ENCODE results near the gene PRICKLE4. TPM values are rescaled to one million over a fixed set of nuclear protein-coding genes. Genes with fewer than 3 reads are reported as not detected.
A peak's percentile ranks its signal among the peaks of the same experiment; 100 is the strongest.

PRICKLE4 gene
- total and polyA plus RNA-seq, 2 of the 8 experiments (the other 6 are each of a cell fraction or from before 2014, with no cell fraction given), result 0.32 to 1.4 TPM

- Histone ChIP-seq H3K79me1 (ENCODE audit: low read depth, low read length) (no peaks in the 10 kb centered on the region), H2AK5ac (ENCODE audit: low read depth, low read length) (no peak overlapping the region), H3K23ac (ENCODE audit: insufficient read length) (no peak overlapping the region), H4K5ac (ENCODE audit: insufficient read length, low read depth, low read length) (no peak overlapping the region), H3K9ac (replicated peaks in 1 of 4; ENCODE audit: extremely low read depth in 1 of 4, low read depth in 3 of 4, low read length in 3 of 4) (no peak overlapping the region), H3K56ac (replicated peaks; ENCODE audit: insufficient read length, low read depth, low read length) (no peak overlapping the region), H3K27ac (ENCODE audit: low read depth, low read length) (no peak overlapping the region), H4K91ac (replicated peaks; ENCODE audit: insufficient read length, low read length) (peak overlapping the region; percentile 33), H4K8ac (ENCODE audit: extremely low read depth, insufficient read depth, low read length) (no peak overlapping the region; the same call in 1 of the 2 replicates), H3K9me3 (ENCODE audit: insufficient read depth in 2 of 2, low read depth in 1 of 2, low read length in 1 of 2) (no peaks in the 10 kb centered on the region), H3K4me1 (replicated peaks in 1 of 4; ENCODE audit: control insufficient read depth in 3 of 4, insufficient read depth in 4 of 4, low read length in 3 of 4) (no peaks in the 10 kb centered on the region; a peak in 1 of 7 replicates), H3K14ac (ENCODE audit: insufficient read length) (no peak overlapping the region), H2AFZ (ENCODE audit: low read length) (no peak overlapping the region), H3K27me3 (replicated peaks in 1 of 4; ENCODE audit: control insufficient read depth in 3 of 4, extremely low read depth in 1 of 4, insufficient read depth in 3 of 4, low read length in 3 of 4) (no peaks in the 10 kb centered on the region), H2BK12ac (ENCODE audit: low read depth, low read length) (no peak overlapping the region), H3K18ac (ENCODE audit: extremely low read depth, low read length) (no peak overlapping the region; the same call in 1 of the 2 replicates), H3K36me3 (ENCODE audit: control insufficient read depth in 2 of 4, insufficient read depth in 4 of 4, low read length in 3 of 4) (peaks cover 0 to 7% (median 4%) of the 10 kb centered on the region in 4 experiments; a peak in 5 of 8 replicates), H2BK120ac (replicated peaks; ENCODE audit: low read depth, low read length) (no peak overlapping the region), H3K23me2 (ENCODE audit: low read depth, low read length) (no peaks in the 10 kb centered on the region), H3K4me2 (ENCODE audit: insufficient read depth in 1 of 2, low read depth in 2 of 2, low read length in 2 of 2) (no peak overlapping the region), H3K4ac (replicated peaks; ENCODE audit: insufficient read length, low read depth, low read length) (no peak overlapping the region), H4K20me1 (replicated peaks in 1 of 2; ENCODE audit: control insufficient read depth in 1 of 2, insufficient read depth in 2 of 2, low read length in 2 of 2) (no peaks in the 10 kb centered on the region), H3K4me3 (ENCODE audit: extremely low read depth in 1 of 4, insufficient read depth in 2 of 4, low read depth in 3 of 4, low read length in 4 of 4) (no peak overlapping the region), H2BK15ac (ENCODE audit: low read length) (no peak overlapping the region), H2BK5ac (ENCODE audit: low read depth, low read length) (0 out of 2 replicates have a peak overlapping the region, but pooled peaks have one; percentile 6), H3K79me2 (ENCODE audit: control insufficient read depth in 1 of 2, insufficient read depth in 2 of 2, low read length in 2 of 2) (no peaks in the 10 kb centered on the region), H2BK20ac (ENCODE audit: low read length) (no peak overlapping the region)
- FAIRE-seq, result no peak
- POLR2A ChIA-PET (ENCODE audit: partially characterized antibody), result no interaction called here
- TF ChIP-seq NRF1 (IDR thresholded peaks at IDR 0.05; ENCODE audit: low read depth, low read length) (no peak), SAP30 (IDR thresholded peaks at IDR 0.05; ENCODE audit: insufficient read depth, insufficient replicate concordance, low read length) (no peak), CTBP2 (IDR thresholded peaks at IDR 0.05; ENCODE audit: borderline replicate concordance, insufficient read depth, insufficient read length, low read length) (no peak), HDAC2 (IDR thresholded peaks at IDR 0.05; ENCODE audit: borderline replicate concordance in 1 of 2, low read depth in 2 of 2, low read length in 2 of 2) (no peak), PHF8 (conservative IDR thresholded peaks at IDR 0.05; ENCODE audit: low read depth, low read length) (no peak)
- WGBS, 2 experiments (ENCODE audit: extremely low coverage in 1 of 2, insufficient coverage in 1 of 2, insufficient read length in 1 of 2, insufficient replicate concordance in 2 of 2, low coverage in 1 of 2, low lambda C conversion rate in 2 of 2, missing lambda C conversion rate in 1 of 2), result 88% methylated on average over 9 of the region's 10 CpGs; no CpG with 5 or more reads in 1 of the 2 experiments
- CTCF ChIA-PET (ENCODE audit: partially characterized antibody), result interaction anchor here (0.5 to 2.2 kb wide), 13 partner anchors 8 to 660 kb away, joined by 3 to 10 read pairs (median 4); partner anchors contain the start of genes TAF8, TFEB and TOMM6
- DNase-seq (ENCODE audit: low read depth in 1 of 2, low spot score in 2 of 2), result no peak
Observed at GRCh38 chr6:41768545-41769308, 11.9 kb upstream of the PRICKLE4 start.
